ENCODE data around the gene PSORS1C1. TPM values are rescaled to one million over a fixed set of nuclear protein-coding genes. Genes with fewer than 3 reads are reported as not detected.
"Not testable (repeated sequence)": the region's sequence is repeated elsewhere in the genome, so short reads cannot be mapped to it uniquely, and the experiment has no call there.

Gene PSORS1C1
- total RNA-seq, 1 donor from 2014 or later = 4.7 TPM

- Histone ChIP-seq H3K4me3 (peak overlapping the region; percentile 61), H3K9me3 (replicated peaks) (no peaks in the 10 kb centered on the region), H3K4me1 (peaks cover 15% of the 10 kb centered on the region), H3K27me3 (ENCODE audit: low read depth) (no peaks in the 10 kb centered on the region), H3K27ac (replicated peaks) (peak overlapping the region; percentile 94), H3K36me3 (no peaks in the 10 kb centered on the region)
- TF ChIP-seq CTCF (IDR thresholded peaks at IDR 0.05; ENCODE audit: borderline replicate concordance) = no peak
- intact Hi-C loops (cut with micrococcal nuclease) = no loop called here
- peak; percentile 88 for DNase-seq
Observed at GRCh38 chr6:31186052-31186734, 71.6 kb downstream of the PSORS1C1 start.

GRCh38 chr6:31187780-31188194 is 73.2 kb downstream of the PSORS1C1 start:
- intact Hi-C loops (cut with micrococcal nuclease) = no loop called here
- TF ChIP-seq CTCF (IDR thresholded peaks at IDR 0.05; ENCODE audit: borderline replicate concordance) = no peak
- H3K27ac ChIP-seq (replicated peaks) = peak overlapping the region; percentile 94

GRCh38 chr6:31189223-31189622 is 74.6 kb downstream of the PSORS1C1 start:
- H3K9me3 ChIP-seq (replicated peaks); H3K4me3 ChIP-seq; intact Hi-C loops (cut with micrococcal nuclease); H3K27me3 ChIP-seq (ENCODE audit: low read depth); H3K27ac ChIP-seq (replicated peaks); H3K4me1 ChIP-seq; DNase-seq; H3K36me3 ChIP-seq: not testable (repeated sequence)

More at GRCh38 chr6:31187780-31188194, 73.2 kb downstream of the PSORS1C1 start:
- Histone ChIP-seq H3K27me3 (ENCODE audit: low read depth) (no peaks in the 10 kb centered on the region), H3K9me3 (replicated peaks) (no peaks in the 10 kb centered on the region), H3K36me3 (no peaks in the 10 kb centered on the region), H3K4me3 (no peak overlapping the region), H3K4me1 (peaks cover 14% of the 10 kb centered on the region)
- DNase-seq = no peak

Other genes with a start within 250 kb of the PSORS1C1 start
- 28.2 TPM for gene DDR1, start 230.3 kb upstream of the PSORS1C1 start, total RNA-seq
- 23.0 TPM for gene GTF2H4, start 206.6 kb upstream of the PSORS1C1 start, total RNA-seq
- 21.0 TPM for gene VARS2, start 200.6 kb upstream of the PSORS1C1 start, total RNA-seq
- gene SFTA2, start 182.6 kb upstream of the PSORS1C1 start, total RNA-seq = not detected
- not detected for gene MUCL3, start 173.8 kb upstream of the PSORS1C1 start, total RNA-seq
- gene MUC21, start 131.1 kb upstream of the PSORS1C1 start, total RNA-seq = not detected
- 0.08 TPM for gene MUC22, start 104.3 kb upstream of the PSORS1C1 start, total RNA-seq
- gene C6orf15, start 2.2 kb upstream of the PSORS1C1 start, total RNA-seq = not detected
- not detected for gene CDSN, start 5.6 kb downstream of the PSORS1C1 start, total RNA-seq
- gene PSORS1C2, start 24.3 kb downstream of the PSORS1C1 start, total RNA-seq = not detected
- 13.3 TPM for gene CCHCR1, start 43.0 kb downstream of the PSORS1C1 start, total RNA-seq
- gene TCF19, start 43.8 kb downstream of the PSORS1C1 start, total RNA-seq = 2.8 TPM
- gene POU5F1, start 55.9 kb downstream of the PSORS1C1 start, total RNA-seq = 0.69 TPM
- gene HLA-C, start 157.3 kb downstream of the PSORS1C1 start, total RNA-seq = 170 TPM
- 400 TPM for gene HLA-B, start 242.4 kb downstream of the PSORS1C1 start, total RNA-seq